T-helper 1 cell (primary cell): ENCODE measurements around the gene CACNG3.
A peak's percentile ranks its signal among the peaks of the same experiment; 100 is the strongest.
"Not testable (repeated sequence)": the region's sequence is repeated elsewhere in the genome, so short reads cannot be mapped to it uniquely, and the experiment has no call there.

Experiments
- DNase-seq, 5 donors: peaks; one replicate each; pipeline ENCODE4 v3.0.0-alpha.2; 2012 to 2020
- total RNA-seq, 4 donors: gene quantifications; one replicate each; lab custom pipeline; 2026; lab: John Stamatoyannopoulos, UW

CACNG3 gene
- 0 reads per million in 4 donors for total RNA-seq

DNA sequence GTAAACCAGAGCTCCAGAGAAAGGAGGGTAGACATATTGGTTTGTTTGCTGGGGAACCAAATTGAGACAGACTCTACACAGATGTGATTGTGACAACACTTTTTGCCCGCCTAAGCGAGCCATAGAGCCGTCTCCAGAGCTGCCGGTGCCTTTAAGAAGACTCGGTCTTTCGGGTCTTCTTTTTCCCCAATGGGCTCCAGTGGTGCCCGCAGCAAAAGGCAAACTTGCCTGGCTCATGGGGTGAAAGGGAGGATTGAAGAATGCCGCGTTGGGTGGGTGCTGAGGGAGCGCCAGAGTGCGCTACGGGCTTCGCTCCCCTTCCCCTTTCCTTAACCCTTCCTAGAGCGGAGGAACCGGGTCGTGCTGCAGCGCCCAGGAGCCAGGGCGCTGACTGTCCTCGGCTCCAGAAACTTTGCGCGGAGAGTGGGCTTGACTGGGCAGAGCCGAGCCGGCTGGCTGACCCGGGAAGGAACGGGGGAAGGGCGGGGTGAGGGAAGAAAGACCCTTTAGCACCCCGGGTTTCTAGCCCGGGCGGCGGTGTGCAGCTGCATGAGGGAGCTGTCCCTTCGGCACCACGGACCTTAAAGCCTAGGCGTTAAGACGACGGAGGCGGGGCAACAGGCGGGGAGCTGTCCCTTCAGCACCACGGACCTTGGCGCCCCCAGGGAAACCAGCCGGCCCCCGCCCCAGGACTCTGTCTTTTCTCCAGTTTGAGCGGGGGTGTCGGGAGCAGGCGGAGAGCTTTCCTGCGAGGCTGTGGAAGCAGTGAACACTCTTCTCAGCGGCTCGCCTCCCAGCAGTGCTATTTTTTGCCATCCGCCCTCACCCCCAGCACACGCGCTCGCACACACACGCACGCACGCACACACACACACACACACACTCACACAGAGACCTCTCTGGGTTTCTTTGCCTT, at the start of gene CACNG3:
CACNG3 (plus strand) TSS at position 880 of the 916 bp plus-strand sequence. CDS start 420 bp downstream, outside the sequence.
- DNase-seq = peak in 3 of 5 donors; percentile 30 to 51 (median 45)

DNA sequence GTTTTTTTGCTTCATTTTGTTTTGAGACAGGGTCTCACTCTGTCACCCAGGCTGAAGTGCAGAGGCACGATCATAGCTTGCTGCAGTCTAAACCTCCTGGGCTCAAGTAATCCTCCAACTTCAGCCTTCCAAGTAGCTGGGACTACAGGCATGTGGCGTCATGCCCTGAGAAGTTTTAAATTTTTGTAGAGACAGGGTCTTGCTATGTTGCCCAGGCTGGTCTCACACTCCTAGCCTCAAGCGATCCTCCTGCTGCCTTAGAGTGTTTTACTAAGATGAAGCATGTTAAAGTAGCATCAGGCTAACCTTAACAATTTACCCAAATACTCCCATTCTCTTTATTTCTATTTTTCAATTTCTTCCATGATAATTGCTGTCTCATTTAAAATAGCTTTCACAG, 49.2 kb upstream of the CACNG3 start:
- no peak for DNase-seq

DNA sequence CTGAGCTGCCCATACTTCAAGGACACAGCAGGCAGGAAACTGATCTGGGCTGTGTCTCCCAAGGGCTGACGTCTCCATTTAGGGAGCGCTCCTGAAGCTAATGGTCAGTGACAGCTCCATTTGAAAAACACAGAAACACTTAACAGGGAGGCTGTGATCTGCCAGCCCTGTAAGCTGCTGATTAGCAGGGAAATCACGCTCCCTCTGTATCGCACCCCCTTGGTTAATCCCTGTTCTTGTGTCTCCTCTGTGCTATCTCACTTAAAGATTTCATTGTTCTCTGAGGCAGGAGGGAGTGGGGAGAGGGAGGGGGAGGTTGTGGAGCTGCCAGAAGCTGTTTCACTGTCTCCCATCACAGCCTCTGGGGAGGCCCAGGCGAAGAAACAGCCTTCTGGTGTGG, 47.4 kb upstream of the CACNG3 start:
- no peak for DNase-seq

DNA sequence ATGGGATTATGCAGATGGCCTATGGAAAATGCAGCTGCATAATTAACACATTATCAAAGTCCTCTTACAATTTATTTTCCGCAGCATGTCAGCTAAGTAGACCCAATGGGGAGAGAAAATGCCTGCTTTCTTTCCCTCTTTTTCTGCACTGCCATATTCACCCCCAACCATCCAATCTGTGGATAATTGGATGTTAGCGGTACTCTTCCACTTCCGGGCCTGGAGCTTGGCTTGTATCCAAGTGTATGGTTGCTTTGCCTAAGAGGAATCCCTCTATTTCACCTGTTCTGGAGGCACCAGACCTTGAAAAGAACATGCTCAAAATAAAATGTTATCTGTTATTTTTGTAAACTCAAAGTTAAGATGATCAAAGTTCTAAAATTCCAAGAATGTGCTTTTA, 41.1 kb upstream of the CACNG3 start:
- DNase-seq = no peak

DNA sequence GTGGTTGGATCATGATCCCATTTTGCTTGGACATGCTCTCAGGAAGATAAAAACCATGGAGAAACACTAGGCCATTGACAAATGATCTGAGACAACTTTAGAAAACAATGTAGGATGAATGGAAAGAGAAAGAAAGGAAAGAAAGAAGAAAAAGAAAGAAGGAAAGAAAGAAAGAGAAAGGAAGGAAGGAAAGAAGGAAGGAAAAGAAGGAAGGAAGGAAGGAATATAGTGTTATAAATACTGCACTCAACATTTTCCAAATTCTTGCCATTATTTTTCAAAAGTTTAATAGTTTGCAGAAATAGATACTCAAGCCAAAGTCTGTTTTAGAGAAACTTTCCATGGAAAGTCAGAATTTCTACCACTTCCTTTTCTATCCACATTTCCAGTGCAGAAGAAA, 39.2 kb upstream of the CACNG3 start:
- no peak for DNase-seq

DNA sequence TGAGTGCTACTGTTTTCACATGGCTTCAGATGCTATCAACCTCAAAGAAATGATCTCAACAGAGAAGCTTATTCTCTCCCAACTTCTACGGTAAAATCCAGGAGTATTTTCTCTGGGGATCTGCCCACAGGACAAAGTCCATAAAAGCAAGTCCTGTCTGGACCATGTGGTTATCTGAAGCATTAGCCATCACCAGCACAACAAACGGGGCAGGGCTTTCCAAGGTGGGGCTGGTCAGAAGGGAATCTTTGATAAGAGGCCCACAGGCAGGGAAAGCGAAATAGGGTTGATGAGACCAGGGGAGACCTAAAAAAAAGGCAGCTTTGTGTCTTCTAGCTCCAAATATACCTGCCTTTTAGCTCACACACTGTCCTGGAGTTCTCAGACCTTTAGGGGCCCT, 38.7 kb upstream of the CACNG3 start:
- DNase-seq = no peak

DNA sequence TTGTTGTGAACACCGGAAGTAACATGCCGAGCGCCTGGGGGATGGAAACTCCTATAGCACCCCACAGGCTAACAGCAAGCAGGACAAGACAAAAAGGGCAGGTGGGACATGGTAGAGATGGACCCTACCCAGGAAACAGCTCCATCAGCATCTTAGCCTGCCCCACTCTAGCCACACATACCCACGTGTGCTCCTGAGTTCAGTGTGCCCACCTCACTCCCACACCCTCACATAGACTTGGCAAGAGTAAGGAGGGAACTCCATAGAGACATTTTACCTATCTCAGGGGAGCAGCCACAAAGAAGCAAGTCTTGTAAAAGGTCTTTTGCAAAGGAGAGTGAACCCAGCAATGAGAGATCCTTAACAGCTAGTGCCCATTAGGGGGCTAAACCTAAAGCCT, 37.8 kb upstream of the CACNG3 start:
- no peak for DNase-seq

DNA sequence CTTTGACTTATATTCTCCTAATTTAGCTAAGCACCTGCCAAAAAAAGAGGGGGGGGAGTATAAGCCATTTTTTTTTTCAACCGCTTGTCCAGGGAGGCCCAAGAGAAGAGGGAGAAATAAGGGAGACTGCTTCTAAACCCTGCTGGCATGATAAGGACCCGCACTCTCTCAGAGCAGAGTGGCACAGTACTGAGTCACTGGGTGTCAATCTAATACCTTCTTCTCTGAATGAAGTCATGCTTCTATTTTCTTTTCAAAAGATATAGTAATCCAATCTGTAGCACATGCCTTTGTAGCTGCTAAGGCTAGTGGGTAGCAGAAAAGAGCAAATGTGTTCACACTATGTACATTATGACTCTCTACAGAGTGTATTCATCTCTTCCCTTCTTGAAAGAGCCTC, 34.9 kb upstream of the CACNG3 start:
- no peak for DNase-seq

DNA sequence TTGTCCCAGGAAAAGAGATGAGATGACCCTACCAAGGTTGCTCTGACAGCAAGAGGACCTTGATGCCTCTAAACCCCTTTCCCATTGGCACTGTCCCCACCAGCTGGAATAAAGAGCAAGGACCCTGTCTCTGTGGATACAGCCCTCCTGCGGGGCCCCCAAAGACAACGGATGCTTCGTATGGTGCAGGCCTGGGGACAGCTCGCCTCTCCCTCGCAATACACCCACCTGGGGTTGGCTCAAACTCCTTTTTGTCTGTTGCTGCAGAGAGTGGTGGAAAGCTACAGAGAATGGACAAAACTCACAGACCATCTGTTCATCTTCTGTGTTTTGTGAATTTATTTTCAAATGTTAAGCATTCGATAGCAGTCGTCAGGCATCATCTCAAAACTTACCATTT, 27.6 kb upstream of the CACNG3 start:
- DNase-seq = no peak

DNA sequence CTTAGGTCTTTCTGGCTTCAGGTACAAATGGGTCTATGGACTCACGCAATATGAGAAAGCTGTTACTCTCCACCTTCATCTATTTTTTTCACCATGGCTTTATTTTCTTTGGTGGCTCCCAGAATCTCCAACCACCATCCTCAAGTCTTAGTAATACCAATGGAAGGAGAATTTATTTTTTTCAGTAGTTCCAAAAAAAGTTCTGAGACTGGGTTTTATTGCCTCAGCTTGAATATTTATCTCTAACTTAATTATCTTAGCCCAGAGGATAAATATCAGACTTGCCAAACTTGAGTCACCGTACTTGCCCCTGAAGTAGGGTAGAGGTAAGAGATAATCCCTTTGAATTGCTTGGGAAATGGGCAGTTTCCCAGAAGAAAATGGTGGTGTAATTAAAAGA, 23.2 kb upstream of the CACNG3 start:
- no peak for DNase-seq

DNA sequence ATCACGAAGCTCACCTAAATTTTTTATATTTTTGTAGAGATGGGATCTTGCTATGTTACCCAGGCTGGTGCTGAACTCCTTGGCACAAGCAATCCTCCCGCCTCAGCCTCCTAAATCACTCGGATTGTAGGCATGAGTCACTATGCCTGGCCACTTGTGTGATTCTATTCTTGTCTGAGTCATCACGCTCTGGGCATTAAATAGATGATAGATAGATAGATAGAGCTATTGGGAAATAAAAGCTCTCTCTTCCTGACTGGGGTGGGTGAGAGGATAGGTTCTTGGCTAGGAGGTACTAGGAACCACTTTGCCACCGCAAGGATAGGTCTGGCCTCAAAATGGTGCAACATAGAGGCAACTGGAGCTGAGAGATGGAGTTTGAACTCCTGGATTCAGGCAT, 21.4 kb upstream of the CACNG3 start:
- no peak for DNase-seq

DNA sequence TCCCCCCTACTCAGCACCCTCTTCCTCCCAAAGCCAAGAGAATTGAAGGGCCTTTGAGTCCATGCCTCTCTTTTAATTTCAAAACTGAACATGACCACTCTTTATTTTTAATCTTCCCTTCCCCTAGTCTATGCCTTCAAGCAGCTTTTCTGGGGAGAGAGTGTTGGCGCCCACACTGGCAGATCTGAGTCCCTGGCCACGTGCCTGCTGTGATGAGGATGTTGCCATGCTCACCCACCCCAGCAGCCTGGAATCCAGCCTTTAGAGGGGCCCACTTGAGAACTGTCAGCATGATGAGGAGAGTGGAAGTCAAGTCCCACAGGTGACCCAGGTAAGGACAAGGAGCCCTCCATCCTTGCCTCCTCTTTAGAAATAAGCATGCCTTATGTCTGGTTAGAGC, 20.3 kb upstream of the CACNG3 start:
- DNase-seq = no peak

DNA sequence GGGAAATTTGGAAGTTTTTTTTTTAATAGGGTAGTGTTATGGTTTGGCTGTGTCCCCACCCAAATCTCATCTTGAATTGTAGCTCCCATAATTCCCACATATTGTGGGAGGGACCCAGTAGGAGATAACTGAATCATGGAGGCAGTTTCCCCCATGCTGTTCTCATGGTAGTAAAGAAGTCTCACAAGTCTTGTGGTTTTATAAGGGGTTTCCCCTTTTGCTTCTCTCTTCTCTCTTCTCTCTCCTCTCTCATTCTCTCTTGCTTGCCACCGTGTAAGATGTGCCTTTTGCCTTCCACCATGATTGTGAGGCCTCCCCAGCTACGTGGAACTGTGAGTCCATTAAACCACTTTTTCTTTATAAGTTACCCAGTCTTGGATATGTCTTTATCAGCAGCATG, 17.3 kb upstream of the CACNG3 start:
- DNase-seq = not testable (repeated sequence)

DNA sequence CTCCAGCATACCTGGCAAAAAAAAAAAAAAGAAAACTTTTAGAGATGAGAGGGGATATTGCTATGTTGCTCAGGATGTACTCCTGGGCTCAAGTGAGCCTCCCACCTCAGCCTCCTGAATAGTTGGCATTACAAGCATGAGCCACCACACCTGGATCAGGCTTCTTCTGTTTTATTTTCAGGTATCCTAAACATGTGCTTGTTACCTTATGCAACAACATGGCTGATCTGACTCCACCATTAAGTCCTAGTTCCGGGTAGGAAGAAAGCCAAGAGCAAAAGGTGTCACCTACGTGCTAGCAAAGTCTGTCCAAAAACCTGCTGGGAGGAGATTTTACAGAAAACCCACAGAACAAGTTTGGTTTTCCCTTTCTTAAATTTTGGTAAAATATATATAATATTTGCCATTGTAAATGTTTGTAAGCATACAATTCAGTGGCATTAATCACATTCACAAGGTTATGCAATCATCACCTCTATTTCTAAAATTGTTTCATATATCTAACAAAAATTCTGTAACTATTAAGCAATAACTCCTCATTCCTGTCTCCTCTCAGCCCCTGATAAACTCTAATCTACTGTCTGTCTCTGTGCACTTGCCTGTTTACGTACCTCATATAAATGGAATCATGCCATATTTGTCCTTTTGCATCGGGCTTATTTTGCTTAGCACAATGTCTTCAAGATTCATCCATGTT, 9.1 kb upstream of the CACNG3 start:
- DNase-seq = no peak

DNA sequence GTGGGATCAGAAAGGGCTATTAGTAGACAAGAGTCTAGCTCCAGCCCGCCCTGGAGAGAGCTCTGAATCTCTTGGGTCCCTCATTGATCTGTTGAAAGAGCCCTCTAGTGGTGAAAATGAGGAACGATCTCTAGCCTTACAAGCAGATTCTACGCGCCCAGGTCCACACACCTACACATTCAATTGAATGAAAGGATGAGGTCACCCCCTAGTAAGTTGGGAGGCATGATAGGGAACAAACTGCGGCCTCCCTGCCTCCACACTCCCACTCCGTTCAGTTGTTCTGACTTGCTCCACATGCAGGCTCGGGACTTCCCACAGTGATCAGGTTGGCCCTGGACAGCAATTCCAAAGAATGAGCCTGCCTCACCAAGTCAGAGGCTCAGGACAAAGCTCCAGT, 2.9 kb upstream of the CACNG3 start:
- DNase-seq = peak in 3 of 5 donors; percentile 13 to 51 (median 27)

DNA sequence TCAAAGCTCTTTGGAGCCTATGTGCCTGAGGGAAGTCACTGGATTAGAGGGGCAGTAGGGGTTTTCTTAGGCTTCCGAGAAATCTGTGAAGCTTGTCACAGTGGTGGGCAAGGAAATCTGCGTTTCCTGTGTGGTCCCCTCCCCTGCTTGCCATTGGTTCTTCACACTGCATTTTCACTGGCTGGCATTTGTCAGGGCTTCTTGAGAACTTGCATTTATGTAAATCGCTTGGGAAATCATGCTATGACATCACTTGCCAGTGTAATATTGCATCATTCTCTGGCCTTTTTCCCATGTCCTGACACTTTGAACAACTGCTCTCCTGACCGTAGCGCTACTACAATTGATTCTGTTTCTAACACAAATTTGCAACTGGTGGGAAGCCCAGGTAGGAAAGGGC, 1.8 kb downstream of the CACNG3 start:
- no peak for DNase-seq

DNA sequence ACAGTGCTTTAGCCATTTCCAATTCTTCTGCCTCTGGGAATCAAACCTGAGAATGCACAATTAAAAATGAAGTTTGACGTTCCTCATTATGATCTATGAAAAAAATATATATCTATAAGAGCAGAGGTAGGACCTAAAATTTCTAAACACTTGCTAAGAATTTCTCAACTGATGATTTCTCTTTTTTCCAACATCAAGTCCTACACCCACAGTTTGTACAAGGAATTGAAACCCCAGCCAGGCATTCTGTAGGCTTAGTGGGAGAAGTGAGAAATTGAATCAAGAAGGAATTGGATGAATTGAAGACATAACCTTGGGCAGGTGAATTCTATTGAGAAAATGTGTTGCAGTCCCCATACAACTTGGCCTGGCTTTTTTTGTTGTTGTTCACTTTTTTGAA, 2.7 kb downstream of the CACNG3 start:
- no peak for DNase-seq

DNA sequence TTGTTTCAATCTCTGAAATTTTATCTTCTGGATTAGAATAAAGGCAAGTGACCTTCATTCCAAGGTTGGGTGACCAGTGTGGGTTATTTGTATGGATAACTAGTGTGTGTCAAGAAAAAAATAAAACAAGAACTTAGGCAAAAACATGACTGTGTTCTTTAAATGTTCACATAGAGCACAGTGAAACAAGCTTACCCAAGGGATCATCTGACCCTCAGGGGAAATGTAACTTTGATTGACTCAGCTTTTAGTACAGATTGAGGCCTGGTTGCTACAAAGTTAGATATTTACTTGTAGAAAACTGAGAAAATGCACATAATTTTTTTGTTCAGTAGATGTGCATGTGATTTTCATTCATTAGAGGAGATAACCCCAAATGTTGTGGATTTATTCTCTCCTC, 6.7 kb downstream of the CACNG3 start:
- DNase-seq = no peak

DNA sequence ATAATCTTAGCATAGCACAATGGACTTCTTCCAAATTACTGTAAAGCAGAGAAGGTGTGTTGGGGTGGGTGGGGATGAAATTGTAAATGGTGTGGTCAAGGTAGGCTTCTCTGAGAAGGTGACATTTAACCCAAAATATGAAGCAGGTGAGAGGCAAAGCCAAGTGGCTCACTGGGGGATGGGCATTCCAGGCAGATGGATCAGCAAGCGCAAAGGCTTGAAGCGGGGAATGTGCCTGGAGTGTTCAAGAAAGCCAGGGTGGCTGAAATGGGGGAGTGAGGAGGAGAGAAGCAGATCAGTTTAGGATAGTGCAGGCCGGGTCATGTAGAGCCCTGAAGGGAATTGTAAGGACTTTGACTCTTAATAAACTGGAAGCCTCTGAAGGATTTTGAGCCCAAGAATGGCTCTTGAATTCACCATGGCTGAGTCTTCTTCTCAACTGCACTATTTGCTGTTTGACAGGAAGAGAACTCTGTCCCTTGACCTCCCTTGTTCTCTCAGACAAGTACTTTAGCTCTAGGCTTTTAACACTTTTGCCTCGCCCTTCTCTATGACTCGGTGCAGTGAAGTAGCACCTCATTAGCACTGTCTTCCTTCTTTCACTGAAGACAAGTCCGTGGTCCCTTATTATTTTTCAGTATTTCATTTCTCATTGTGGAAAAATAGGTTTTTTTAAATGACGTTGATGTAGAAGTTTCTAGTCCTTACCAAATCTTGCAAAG, 14.7 kb downstream of the CACNG3 start:
- no peak for DNase-seq

DNA sequence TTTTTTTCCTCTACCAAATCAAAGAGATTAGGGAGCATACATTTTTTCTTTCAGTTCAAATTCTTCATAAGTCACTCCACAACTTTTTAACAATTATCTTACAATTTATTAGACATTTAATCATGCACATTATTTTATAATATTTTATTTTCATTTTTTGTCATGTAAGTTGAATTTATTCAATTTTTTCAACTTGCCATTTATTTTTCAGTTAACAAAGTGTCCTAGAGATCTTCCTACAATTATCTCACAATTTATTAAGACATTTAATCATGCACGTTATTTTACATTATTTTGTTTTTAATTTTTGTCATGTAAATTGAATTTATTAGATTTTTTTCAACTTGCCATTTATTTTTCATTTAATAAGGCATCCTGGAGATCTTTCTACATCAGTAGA, 16.2 kb downstream of the CACNG3 start:
- DNase-seq = no peak

DNA sequence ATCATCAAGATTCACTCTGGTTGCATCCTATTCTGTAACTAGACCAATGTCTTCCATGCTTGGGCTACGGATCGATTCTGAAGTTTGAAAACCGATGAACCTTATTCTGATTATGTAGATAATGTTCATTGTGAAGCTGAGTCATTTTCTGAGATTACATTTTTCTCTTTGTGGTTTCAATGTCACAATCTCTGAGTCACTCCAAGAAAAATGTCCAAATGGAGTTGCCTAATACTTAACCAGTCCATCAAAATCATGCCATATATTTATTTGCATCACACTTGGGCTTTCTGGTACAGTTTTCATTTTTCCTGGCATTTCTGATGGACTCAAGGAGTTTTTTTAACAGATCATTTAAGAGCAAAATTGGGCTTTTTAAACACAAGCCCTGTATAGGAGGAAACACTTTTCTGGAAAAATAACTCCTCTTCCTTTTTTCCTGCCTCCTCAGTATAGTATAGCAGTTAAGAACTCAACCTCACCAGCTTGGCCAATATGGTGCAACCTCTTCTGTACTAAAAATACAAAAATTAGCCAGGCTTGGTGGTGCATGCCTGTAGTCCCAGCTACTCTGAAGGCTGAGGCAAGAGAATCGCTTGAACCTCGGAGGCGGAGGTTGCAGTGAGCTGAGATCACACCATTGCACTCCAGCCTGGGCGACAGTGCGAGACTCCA, 17.5 kb downstream of the CACNG3 start:
- DNase-seq = no peak

DNA sequence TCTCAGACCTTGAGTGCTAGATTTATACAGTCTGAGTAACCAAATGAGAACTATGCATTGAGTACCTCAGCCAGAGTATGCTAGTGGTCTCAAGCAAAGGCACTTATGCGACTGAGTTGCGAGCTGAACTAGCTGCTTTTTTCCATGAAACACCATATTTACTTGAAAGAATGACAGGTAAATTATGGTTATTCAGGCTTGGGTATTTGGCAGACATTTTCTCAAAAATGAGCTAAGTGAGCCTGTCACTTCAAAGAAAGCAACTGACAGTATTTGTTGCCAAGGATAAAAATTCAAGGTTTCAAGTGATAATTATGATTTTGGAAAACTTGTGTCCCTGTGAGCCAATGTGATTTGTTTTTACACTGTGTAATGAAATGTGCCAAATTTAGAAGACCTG, 19.3 kb downstream of the CACNG3 start:
- no peak for DNase-seq

DNA sequence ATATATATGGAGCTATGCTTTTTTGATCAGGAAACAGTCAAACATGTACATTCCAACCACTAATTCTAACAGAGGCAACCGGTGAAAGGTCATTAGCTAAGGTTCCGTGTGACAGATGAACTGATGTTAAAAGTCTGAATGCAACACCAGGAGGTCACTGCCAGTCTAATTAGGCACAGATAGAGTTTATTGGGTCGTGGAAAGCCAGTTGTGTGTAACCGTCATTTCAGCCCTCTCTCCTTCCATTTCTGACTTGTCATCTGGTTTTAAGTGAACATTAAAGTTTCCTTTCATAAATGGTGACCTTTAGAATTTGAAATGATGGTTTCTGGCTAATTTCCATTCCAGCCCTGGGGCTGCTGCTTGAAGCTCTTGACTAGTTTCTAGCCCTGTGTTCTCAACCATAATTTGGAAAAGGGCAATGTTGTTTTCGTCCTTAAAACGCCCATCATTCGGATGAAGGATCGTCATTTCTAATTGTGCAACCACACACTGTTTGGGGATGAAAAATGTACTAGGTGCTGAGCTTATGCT, 23.9 kb downstream of the CACNG3 start:
- DNase-seq = no peak
